HepG2 (cell line): ENCODE data around the gene NUBP2. TPM values are rescaled to one million over a fixed set of nuclear protein-coding genes. Genes with fewer than 3 reads are reported as not detected.

Source experiments
- BRCA1 ChIP-seq: sonication (generic); formaldehyde crosslinking; IDR thresholded peaks from 2 replicates; pipeline ENCODE4 v1.4.0; 2020; ENCODE audit warnings: missing genetic modification reagents
- CC2D1A ChIP-seq: sonication (generic); formaldehyde crosslinking; IDR thresholded peaks from 2 replicates; pipeline ENCODE4 v1.8.1; 2023; ENCODE audit warnings: mild to moderate bottlenecking, missing genetic modification reagents
- FOXP4 ChIP-seq: sonication (generic); formaldehyde crosslinking; IDR thresholded peaks from 2 replicates; pipeline ENCODE4 v1.4.0; 2020; ENCODE audit warnings: missing genetic modification reagents
- HOXA3 ChIP-seq: sonication (generic); formaldehyde crosslinking; IDR thresholded peaks from 2 replicates; pipeline ENCODE4 v1.5.0; 2020; ENCODE audit warnings: missing genetic modification reagents
- IRF2 ChIP-seq: IDR thresholded peaks from 2 replicates; pipeline ENCODE4 v1.6.1; 2018; ENCODE audit warnings: missing genetic modification reagents, missing compliant biosample characterization
- MEF2D ChIP-seq: sonication (generic); formaldehyde crosslinking; IDR thresholded peaks from 2 replicates; pipeline ENCODE4 v1.5.1; 2020; ENCODE audit warnings: mild to moderate bottlenecking, missing genetic modification reagents
- MTA3 ChIP-seq: sonication (generic); formaldehyde crosslinking; IDR thresholded peaks from 2 replicates; pipeline ENCODE4 v1.4.0; 2020; ENCODE audit warnings: missing genetic modification reagents
- MTF1 ChIP-seq: sonication (generic); formaldehyde crosslinking; IDR thresholded peaks from 2 replicates; pipeline ENCODE4 v1.5.0; 2020; ENCODE audit warnings: missing genetic modification reagents
- PRMT3 ChIP-seq: sonication (generic); formaldehyde crosslinking; IDR thresholded peaks from 2 replicates; pipeline ENCODE4 v1.8.1; 2022; ENCODE audit warnings: low read depth, mild to moderate bottlenecking, moderate library complexity, missing genetic modification reagents, borderline replicate concordance
- PTBP1 ChIP-seq: fragments of 200-400 bp; formaldehyde crosslinking; IDR thresholded peaks from 2 replicates; pipeline ENCODE4 v1.6.1; 2018; ENCODE audit warnings: low read length, low read depth; ENCODE audit not compliant: poor library complexity, severe bottlenecking
- REST ChIP-seq, 2 experiments: IDR thresholded peaks; 2 replicates each; pipeline ENCODE4 v1.6.1; 2011 to 2012; ENCODE audit warnings: low read length in 2 of 2, borderline replicate concordance in 1 of 2, low read depth in 1 of 2, mild to moderate bottlenecking in 1 of 2, moderate library complexity in 1 of 2
- SP2 ChIP-seq: sonication (generic); formaldehyde crosslinking; IDR thresholded peaks from 2 replicates; pipeline ENCODE4 v1.5.1; 2020; ENCODE audit warnings: mild to moderate bottlenecking, missing genetic modification reagents
- YEATS2 ChIP-seq: sonication (generic); formaldehyde crosslinking; IDR thresholded peaks from 2 replicates; pipeline ENCODE4 v1.4.0; 2020; ENCODE audit warnings: missing genetic modification reagents, borderline replicate concordance
- ZBTB21 ChIP-seq: sonication (generic); formaldehyde crosslinking; IDR thresholded peaks from 2 replicates; pipeline ENCODE4 v1.4.0; 2020; ENCODE audit warnings: missing genetic modification reagents
- ZFP1 ChIP-seq: IDR thresholded peaks from 2 replicates; pipeline ENCODE4 v1.6.1; 2016
- ZNF3 ChIP-seq: IDR thresholded peaks from 2 replicates; pipeline ENCODE4 v1.7.0; 2017; ENCODE audit warnings: inconsistent platforms
- ZNF512B ChIP-seq: sonication (generic); formaldehyde crosslinking; IDR thresholded peaks from 2 replicates; pipeline ENCODE4 v1.5.1; 2020; ENCODE audit warnings: missing genetic modification reagents, mild to moderate bottlenecking, borderline replicate concordance
- ZNF7 ChIP-seq: IDR thresholded peaks from 2 replicates; pipeline ENCODE4 v1.6.1; 2016; ENCODE audit warnings: missing biosample characterization, missing genetic modification reagents
- ZNF704 ChIP-seq: sonication (generic); formaldehyde crosslinking; IDR thresholded peaks from 2 replicates; pipeline ENCODE4 v1.8.1; 2023; ENCODE audit warnings: mild to moderate bottlenecking, inconsistent platforms, moderate library complexity, missing genetic modification reagents, borderline replicate concordance
- ZNF788 ChIP-seq: sonication (generic); formaldehyde crosslinking; IDR thresholded peaks from 2 replicates; pipeline ENCODE4 v1.5.0; 2020; ENCODE audit warnings: mild to moderate bottlenecking, missing genetic modification reagents, borderline replicate concordance
- polyA plus RNA-seq, 8 experiments: library from polyadenylated mRNA; depleted of rRNA in 3 of 8; stranded (reverse) in 7 of 8; unstranded in 1 of 8; fragments of >200 nt; fragmentation: Illumina TruSeq in 4 of 8; extraction: Trizol in 4 of 8; gene quantifications; 2 replicates each; pipeline versions ENCODE4 v1.2.1 to v1.2.3, GENCODE V29; 2011 to 2016; ENCODE audit warnings: low read depth in 4 of 8, missing spikeins in 1 of 8, mixed read lengths in 1 of 8; ENCODE audit not compliant: insufficient read depth in 1 of 8
- total RNA-seq, 5 experiments: library from RNA; depleted of rRNA; stranded (reverse); fragments of >200 nt; fragmentation: Illumina TruSeq; extraction: Trizol; gene quantifications; 2 replicates each; pipeline ENCODE4 v1.2.3, GENCODE V29; 2016; ENCODE audit warnings: low read depth in 1 of 5

The NUBP2 gene
- total and polyA plus RNA-seq, 2 of the 13 experiments (the other 11 are each of a cell fraction or from before 2014, with no cell fraction given), result 25.7 to 61.5 TPM

GRCh38 chr16:1782408-1783264 is at the start of gene NUBP2, which contains the start of gene SPSB3 (continued):
- TF ChIP-seq YEATS2 (CRISPR knock-in tag) (peak; percentile 90), ZBTB21 (CRISPR knock-in tag) (no peak), IRF2 (peak; percentile 74), REST (IDR thresholded peaks at IDR 0.05; ENCODE audit: borderline replicate concordance in 1 of 2, low read depth in 1 of 2, low read length in 2 of 2) (no peak), ZNF512B (CRISPR knock-in tag) (no peak), PRMT3 (no peak), ZNF3 (CRISPR knock-in tag) (no peak), MEF2D (CRISPR knock-in tag) (no peak), ZFP1 (CRISPR knock-in tag) (no peak), BRCA1 (CRISPR knock-in tag) (no peak), ZNF788 (CRISPR knock-in tag) (no peak; the same call in 1 of the 2 replicates), HOXA3 (CRISPR knock-in tag) (peak; percentile 94), SP2 (CRISPR knock-in tag) (peak; percentile 99), CC2D1A (CRISPR knock-in tag) (no peak), ZNF704 (no peak), FOXP4 (no peak), MTA3 (no peak), PTBP1 (no peak), ZNF7 (no peak), MTF1 (CRISPR knock-in tag) (no peak)
